ENCODE results near the gene TFPT. TPM values are rescaled to one million over a fixed set of nuclear protein-coding genes. Genes with fewer than 3 reads are reported as not detected.

TFPT gene
- total RNA-seq, 4 donors from 2014 or later: 10.8 to 26.6 (median 19.8) TPM

GRCh38 chr19:54152878-54153524 lies 37.5 kb upstream of the TFPT start:
- WGBS: 83% methylated on average over 25 of the region's 25 CpGs
- intact Hi-C loops (cut with DNase I): no loop called here
- TF ChIP-seq EP300 (IDR thresholded peaks at IDR 0.05): no peak
- no peak for TF ChIP-seq POLR2AphosphoS5 (IDR thresholded peaks at IDR 0.05)
- TF ChIP-seq, protein P1, sequence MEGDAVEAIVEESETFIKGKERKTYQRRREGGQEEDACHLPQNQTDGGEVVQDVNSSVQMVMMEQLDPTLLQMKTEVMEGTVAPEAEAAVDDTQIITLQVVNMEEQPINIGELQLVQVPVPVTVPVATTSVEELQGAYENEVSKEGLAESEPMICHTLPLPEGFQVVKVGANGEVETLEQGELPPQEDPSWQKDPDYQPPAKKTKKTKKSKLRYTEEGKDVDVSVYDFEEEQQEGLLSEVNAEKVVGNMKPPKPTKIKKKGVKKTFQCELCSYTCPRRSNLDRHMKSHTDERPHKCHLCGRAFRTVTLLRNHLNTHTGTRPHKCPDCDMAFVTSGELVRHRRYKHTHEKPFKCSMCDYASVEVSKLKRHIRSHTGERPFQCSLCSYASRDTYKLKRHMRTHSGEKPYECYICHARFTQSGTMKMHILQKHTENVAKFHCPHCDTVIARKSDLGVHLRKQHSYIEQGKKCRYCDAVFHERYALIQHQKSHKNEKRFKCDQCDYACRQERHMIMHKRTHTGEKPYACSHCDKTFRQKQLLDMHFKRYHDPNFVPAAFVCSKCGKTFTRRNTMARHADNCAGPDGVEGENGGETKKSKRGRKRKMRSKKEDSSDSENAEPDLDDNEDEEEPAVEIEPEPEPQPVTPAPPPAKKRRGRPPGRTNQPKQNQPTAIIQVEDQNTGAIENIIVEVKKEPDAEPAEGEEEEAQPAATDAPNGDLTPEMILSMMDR (IDR thresholded peaks at IDR 0.05): no peak
- no peak for TF ChIP-seq POLR2A (IDR thresholded peaks at IDR 0.05; ENCODE audit: low read depth)
- Histone ChIP-seq H3K4me3 (no peak overlapping the region), H3K27me3 (no peaks in the 10 kb centered on the region), H3K4me1 (peaks cover 5 to 26% (median 20%) of the 10 kb centered on the region in 4 donors), H3K9me3 (no peaks in the 10 kb centered on the region), H3K36me3 (peaks cover 91 to 100% (median 100%) of the 10 kb centered on the region in 4 donors), H3K27ac (replicated peaks in 1 of 4) (peak overlapping the region; percentile 25 to 52 (median 44))
- no peak for DNase-seq (ENCODE audit: extremely low spot score)

DNA sequence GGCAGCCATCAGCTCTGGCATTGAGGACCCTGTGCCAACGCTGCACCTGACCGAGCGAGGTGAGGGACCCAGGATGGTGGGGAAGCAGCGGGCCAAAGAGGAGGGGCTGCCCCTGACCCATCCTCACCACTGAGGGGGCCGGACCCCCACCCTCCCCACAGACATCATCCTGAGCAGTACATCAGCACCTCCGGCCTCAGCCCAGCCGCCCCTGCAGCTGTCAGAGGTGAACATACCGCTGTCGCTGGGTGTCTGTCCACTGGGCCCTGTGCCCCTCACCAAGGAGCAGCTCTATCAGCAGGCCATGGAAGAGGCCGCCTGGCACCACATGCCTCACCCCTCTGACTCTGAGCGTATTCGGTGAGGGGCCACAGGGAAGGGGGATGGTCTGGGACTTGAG lies 36.8 kb upstream of the TFPT start:
- H3K4me3 ChIP-seq: no peak overlapping the region
- H3K36me3 ChIP-seq: peaks cover 93 to 100% (median 100%) of the 10 kb centered on the region in 4 donors
- WGBS: 92% methylated on average over 7 of the region's 12 CpGs
- H3K27me3 ChIP-seq: no peaks in the 10 kb centered on the region
- H3K9me3 ChIP-seq: no peaks in the 10 kb centered on the region
- no peak overlapping the region for H3K27ac ChIP-seq (replicated peaks in 1 of 4)
- peak in 1 of 2 donors; percentile 27 for TF ChIP-seq POLR2AphosphoS5 (IDR thresholded peaks at IDR 0.05)
- TF ChIP-seq, protein P1 (IDR thresholded peaks at IDR 0.05): no peak
- no peak for TF ChIP-seq EP300 (IDR thresholded peaks at IDR 0.05)
- DNase-seq (ENCODE audit: extremely low spot score): no peak
- H3K4me1 ChIP-seq: peaks cover 7 to 27% (median 22%) of the 10 kb centered on the region in 4 donors
- intact Hi-C loops (cut with DNase I): no loop called here

DNA sequence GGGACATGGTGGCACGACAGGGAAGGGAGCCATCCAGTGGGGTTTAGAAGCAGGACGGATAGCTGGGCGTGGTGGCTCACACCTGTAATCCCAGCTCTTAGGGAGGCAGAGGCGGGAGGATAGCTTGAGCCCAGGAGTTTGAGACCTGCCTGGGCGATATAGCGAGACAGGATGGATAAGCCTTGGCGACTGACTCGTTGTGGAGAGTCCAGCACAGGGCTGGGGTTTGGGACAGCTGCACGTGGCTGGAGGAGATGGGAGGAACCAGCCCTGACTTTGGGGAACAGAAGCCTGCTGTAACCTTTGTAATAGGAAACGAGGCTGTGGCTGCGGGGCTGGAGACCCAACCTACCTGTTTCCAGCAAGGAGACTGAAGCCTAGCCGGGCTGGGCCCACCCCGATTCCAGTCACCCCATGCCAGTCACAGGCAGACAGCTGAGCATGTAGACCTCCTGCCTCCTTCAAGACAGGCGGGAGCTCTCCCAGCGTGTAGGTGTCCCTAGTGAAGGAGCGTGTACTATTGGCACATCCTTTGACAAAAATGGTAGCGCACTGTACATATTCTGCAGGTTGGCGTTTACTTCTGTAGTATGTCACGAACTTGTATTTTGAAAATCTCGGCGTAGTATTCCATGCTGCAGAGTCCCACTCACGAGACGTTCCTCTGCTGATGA lies 36.0 kb upstream of the TFPT start:
- Histone ChIP-seq H3K27ac (replicated peaks in 1 of 4) (no peak overlapping the region), H3K4me1 (peaks cover 11 to 35% (median 29%) of the 10 kb centered on the region in 4 donors), H3K36me3 (peaks cover 93 to 100% (median 100%) of the 10 kb centered on the region in 4 donors), H3K27me3 (no peaks in the 10 kb centered on the region), H3K4me3 (no peak overlapping the region), H3K9me3 (no peaks in the 10 kb centered on the region)
- 86% methylated on average over 21 of the region's 23 CpGs for WGBS
- intact Hi-C loops (cut with DNase I): no loop called here
- TF ChIP-seq EP300 (IDR thresholded peaks at IDR 0.05) (no peak), POLR2AphosphoS5 (IDR thresholded peaks at IDR 0.05) (no peak), POLR2A (IDR thresholded peaks at IDR 0.05; ENCODE audit: low read depth) (no peak)
- TF ChIP-seq, protein P1 (IDR thresholded peaks at IDR 0.05): no peak
- no peak for DNase-seq (ENCODE audit: extremely low spot score)

DNA sequence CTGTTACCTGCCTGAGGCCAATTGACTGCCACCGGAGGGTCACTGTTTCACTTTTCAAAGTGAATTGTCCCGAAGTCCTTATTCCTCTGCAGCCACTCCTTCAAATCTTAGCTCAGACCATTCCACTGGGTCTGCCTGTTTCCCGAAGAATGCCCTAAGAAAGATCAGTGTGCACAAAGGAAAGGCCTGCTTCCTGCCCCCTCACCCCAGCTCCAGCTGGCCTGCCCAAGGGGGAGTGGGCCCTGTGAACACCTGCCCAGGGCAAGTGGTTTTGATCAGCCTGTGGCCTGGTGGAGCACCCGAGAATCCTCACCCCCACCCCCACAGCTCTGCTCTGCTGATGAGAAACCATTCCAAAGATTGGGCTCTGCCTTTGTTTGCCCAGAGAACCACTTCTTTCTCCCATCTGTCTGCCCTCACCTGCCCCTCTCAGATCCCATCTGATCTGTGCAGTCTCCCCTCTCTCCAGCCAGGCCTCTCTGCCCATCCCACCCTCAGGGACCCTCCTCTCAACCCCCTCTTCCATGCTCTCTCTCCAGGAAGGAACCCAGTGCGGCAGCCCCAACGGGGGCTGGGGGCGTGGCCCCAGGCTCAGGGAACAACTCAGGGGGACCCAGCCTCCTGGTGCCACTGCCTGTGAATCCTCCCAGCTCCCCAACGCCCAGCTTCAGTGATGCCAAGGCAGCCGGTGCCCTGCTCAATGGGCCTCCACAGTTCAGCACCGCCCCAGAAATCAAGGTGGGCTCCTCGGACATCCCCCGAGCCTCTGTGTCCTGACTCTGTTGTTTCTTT lies 33.8 kb upstream of the TFPT start:
- no peak for DNase-seq (ENCODE audit: extremely low spot score)
- Histone ChIP-seq H3K27ac (replicated peaks in 1 of 4) (peak overlapping the region in 1 of 4 donors; percentile 13), H3K9me3 (no peaks in the 10 kb centered on the region), H3K27me3 (no peaks in the 10 kb centered on the region), H3K4me1 (peaks cover 11 to 43% (median 33%) of the 10 kb centered on the region in 4 donors), H3K36me3 (peaks cover 93 to 100% (median 100%) of the 10 kb centered on the region in 4 donors), H3K4me3 (no peak overlapping the region)
- 86% methylated on average over 12 of the region's 12 CpGs for WGBS
- intact Hi-C loops (cut with DNase I): no loop called here
- no peak for TF ChIP-seq EP300 (IDR thresholded peaks at IDR 0.05)
- TF ChIP-seq POLR2A (IDR thresholded peaks at IDR 0.05; ENCODE audit: low read depth): no peak
- TF ChIP-seq POLR2AphosphoS5 (IDR thresholded peaks at IDR 0.05): no peak
- TF ChIP-seq, protein P1 (IDR thresholded peaks at IDR 0.05): no peak

Measured in esophagus muscularis mucosa (tissue), 4 donors.